Measurements from ENCODE around the gene EXOC6B.

EXOC6B gene

DNA sequence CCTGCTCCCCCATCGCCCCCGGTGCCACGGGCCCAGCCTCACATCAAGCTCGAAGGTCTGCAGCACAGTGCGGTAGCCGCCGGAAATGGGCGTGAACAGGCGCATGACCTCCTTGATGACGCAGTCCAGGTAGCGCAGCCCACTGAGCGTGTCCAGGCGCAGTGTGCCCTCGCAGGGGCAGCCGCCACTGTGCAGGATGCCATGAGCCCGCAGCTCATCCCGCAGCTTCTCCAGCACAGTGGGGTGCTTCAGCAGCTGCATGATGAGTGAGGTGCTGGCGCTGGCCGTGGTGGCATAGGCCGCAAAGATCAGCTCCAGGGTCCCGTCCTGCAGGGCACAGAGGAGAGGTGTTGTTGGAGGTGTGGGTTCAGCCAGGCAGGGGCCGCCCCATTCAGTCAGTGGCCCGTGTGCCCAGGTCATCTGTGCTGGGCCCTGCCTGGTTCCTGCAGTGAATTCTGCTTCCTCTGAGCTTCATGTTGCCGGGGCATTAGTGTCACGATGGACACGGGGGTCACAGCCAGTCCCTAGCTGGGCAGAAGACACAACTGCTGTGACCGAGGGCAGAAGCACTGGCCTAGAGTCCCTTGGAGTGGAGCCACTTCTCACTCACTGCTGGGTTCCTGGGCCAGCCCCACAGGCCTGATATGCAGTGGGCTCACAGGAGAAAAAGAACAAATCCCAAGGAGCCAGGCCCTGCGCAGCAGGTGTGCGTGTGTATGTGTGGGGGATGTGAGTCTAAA, 692.7 kb downstream of the EXOC6B start:
- DNase-seq (ENCODE audit: low spot score) = no peak
- ChIA-PET CTCF (interaction anchor here (0.6 kb wide), 1 partner anchor 741 kb away, joined by 3 read pairs; no protein-coding TSS in a partner anchor), POLR2A (ENCODE audit: low non-redundant PET) (no interaction called here)
- TF ChIP-seq CTCF (conservative IDR thresholded peaks at IDR 0.05; ENCODE audit: low read depth) = no peak
- no peak overlapping the region for H3K27ac ChIP-seq

DNA sequence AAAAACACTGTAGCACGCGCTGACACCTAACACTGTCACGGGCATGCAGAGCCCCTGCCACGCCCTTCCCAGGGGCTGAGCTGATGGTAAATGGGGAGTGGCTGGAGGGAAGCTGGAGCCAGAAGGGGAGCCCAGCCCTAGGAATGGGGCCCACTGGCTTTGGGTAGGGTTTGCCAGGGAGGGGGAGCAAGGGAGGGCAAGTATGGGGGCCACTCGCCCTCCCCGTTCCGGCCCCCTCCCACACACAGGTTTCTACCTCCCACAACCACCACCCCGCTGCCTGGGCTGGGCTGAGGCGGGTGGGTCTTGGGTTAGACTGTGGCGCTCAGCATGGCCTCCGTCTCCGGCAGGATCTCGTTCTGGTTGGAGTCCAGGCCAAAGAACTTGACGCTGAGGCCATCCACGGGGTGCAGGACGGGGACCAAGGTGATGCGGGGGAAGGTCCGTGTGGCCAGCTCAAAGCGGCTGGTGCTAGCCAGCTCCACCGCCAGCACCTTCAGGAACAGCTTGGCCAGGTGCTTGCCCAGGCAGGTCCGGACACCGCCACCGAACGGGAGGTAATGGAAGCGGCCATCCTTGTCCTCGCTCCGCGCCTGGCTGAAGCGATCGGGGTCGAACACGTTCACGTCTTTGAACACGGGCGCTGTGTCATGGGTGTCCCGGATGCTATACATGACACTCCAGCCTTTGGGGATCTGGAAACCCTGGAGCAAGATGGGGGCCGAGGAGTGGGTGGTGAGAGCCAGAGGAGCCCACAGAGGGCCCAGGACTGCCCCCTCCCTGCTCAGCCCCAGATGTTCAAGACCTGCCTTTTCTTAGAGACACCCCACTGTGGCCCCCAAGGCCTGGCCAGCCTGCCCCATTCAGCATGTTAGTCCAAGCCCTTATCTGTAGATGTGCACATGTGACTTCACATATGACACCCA, 693.7 kb downstream of the EXOC6B start:
- TF ChIP-seq CTCF (conservative IDR thresholded peaks at IDR 0.05; ENCODE audit: low read depth) = no peak
- H3K27ac ChIP-seq = no peak overlapping the region
- CTCF ChIA-PET = interaction anchor here (0.6 kb wide), 1 partner anchor 420 kb away, joined by 3 read pairs; no protein-coding TSS in a partner anchor
- DNase-seq (ENCODE audit: low spot score) = no peak
- POLR2A ChIA-PET (ENCODE audit: low non-redundant PET) = no interaction called here

- TF ChIP-seq CTCF (conservative IDR thresholded peaks at IDR 0.05; ENCODE audit: low read depth) = no peak
- CTCF ChIA-PET = interaction anchor here (0.6 kb wide), 2 partner anchors 419 to 592 kb away, joined by 3 read pairs; no protein-coding TSS in a partner anchor
- POLR2A ChIA-PET (ENCODE audit: low non-redundant PET) = no interaction called here
- H3K27ac ChIP-seq = peak overlapping the region; percentile 83
- DNase-seq (ENCODE audit: low spot score) = no peak
These were observed 694.4 kb downstream of the EXOC6B start for GRCh38 chr2:72131371-72131891.

DNA sequence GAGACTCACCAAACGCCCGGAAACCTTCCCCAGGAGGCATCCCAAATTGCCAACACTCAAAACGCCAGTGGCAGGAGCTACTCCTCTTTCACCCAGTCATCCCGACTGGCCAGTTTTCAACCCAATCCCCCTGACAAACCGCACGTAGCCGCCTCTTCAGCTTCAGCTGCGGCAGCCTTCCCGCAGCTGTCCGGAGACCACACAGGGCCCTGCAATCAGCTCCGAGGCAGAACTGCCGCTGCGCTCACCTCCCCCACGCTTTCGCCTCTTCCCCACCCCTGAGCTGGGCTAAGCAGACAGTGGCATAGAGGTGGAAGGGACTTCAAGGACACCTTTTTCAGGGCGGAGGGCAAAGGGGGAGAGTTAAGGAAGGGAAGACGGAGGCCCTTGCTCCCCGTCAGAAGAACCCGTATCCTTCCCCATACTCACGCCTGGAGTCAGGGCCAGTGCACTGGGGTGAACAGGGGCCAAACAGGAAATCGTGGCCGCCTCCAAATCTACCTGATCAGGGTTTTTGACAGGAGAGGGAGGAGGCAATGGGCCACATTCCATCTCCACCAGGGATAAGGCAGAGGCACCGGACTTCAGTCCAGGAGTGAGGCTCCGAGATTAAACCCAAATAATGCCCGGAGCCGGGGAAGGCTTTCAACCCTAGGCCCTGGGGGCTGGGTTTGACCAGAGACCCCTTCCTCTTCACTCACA, 695.0 kb downstream of the EXOC6B start:
- ChIA-PET POLR2A (ENCODE audit: low non-redundant PET) (no interaction called here), CTCF (interaction anchor here (0.6 to 0.7 kb wide), 2 partner anchors 591 to 662 kb away, joined by 3 to 4 read pairs; no protein-coding TSS in a partner anchor)
- TF ChIP-seq CTCF (conservative IDR thresholded peaks at IDR 0.05; ENCODE audit: low read depth) = no peak
- DNase-seq (ENCODE audit: low spot score) = no peak
- peak overlapping the region; percentile 83 for H3K27ac ChIP-seq

DNA sequence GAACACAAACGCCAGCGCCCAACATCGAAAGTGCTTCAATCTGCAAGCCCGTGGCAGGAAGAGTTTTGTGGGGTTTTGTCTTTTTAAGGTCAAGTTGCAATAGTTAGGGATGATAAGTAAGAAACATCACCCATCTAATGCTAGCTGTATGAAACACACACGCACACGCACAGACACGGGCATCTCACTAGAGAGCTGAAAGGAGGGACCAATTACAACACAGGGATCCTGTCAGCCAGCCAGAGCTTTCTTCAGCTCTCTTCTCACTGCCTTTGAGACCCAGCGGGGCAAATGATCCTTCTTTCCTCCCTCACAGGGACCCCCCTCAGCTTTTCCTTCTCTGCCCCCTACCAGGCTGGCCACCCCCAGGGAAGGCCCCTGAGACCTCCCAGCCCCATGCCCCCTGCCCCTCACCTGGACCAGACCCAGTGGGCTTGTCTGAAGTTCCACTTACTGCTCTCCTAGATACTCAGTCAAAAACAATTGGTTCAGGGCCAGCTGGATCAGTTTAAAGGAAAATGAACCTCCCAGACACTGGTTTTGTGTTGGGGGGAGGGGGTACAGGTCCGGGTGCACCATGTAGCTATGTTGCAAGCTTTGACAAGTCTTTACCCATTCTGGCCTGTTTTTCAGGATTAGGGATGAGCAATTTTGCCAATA, 696.0 kb downstream of the EXOC6B start:
- TF ChIP-seq CTCF (conservative IDR thresholded peaks at IDR 0.05; ENCODE audit: low read depth) = no peak
- peak; percentile 45 for DNase-seq (ENCODE audit: low spot score)
- peak overlapping the region; percentile 83 for H3K27ac ChIP-seq
- ChIA-PET POLR2A (ENCODE audit: low non-redundant PET) (no interaction called here), CTCF (interaction anchor here (0.6 to 0.7 kb wide), 2 partner anchors 33 to 663 kb away, joined by 4 read pairs; no protein-coding TSS in a partner anchor)
